BLaER1 (cell line): ENCODE results near the gene CPNE1.
A peak's percentile ranks its signal among the peaks of the same experiment; 100 is the strongest.

ENCODE experiments used
- H3K27ac ChIP-seq: shearing (Covaris generic); formaldehyde crosslinking; 2 replicates; pipeline ENCODE4 v1.8.1; 2022
- H3K27me3 ChIP-seq: shearing (Covaris generic); formaldehyde crosslinking; 2 replicates; pipeline ENCODE4 v1.8.1; 2022
- H3K36me3 ChIP-seq: shearing (Covaris generic); formaldehyde crosslinking; 2 replicates; pipeline ENCODE4 v1.8.1; 2022
- H3K4me1 ChIP-seq: shearing (Covaris generic); formaldehyde crosslinking; 2 replicates; pipeline ENCODE4 v1.8.1; 2022
- H3K4me2 ChIP-seq: shearing (Covaris generic); formaldehyde crosslinking; 2 replicates; pipeline ENCODE4 v1.8.1; 2022
- H3K4me3 ChIP-seq: shearing (Covaris generic); formaldehyde crosslinking; 2 replicates; pipeline ENCODE4 v1.8.1; 2022
- H3K9ac ChIP-seq: shearing (Covaris generic); formaldehyde crosslinking; 2 replicates; pipeline ENCODE4 v1.8.1; 2022
- H3K9me3 ChIP-seq: shearing (Covaris generic); formaldehyde crosslinking; 2 replicates; pipeline ENCODE4 v1.8.1; 2022
- H4K20me1 ChIP-seq: shearing (Covaris generic); formaldehyde crosslinking; 2 replicates; pipeline ENCODE4 v1.8.1; 2022
- Cebpa-rat ChIP-seq: shearing (Covaris generic); IDR thresholded peaks from 2 replicates; pipeline ENCODE4 v1.8.1; 2022

CPNE1 gene

DNA sequence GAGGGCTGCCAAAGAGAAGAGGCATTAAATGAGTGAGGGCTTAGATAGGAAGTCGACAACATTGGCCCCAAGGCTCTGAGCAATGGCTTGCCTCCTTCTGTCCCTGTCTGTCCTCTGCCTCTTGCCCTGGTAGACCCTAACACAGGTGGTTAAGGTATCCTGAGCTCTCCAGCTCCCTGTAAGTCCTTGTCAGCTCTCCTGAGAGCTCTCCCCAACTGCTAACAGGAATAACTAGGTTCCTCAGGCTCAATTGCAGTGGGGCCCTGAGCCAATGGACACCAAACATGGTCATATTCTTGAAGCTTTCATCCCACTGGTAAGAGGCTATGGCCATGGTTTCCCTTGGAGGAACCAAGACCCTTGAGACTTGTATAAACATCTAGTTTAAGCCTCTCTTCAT is 5.0 kb upstream of the CPNE1 start:
- Histone ChIP-seq H4K20me1 (no peaks in the 10 kb centered on the region), H3K9ac (no peak overlapping the region), H3K4me2 (no peak overlapping the region), H3K36me3 (peaks cover 74% of the 10 kb centered on the region), H3K4me1 (peaks cover 18% of the 10 kb centered on the region), H3K27me3 (no peaks in the 10 kb centered on the region), H3K4me3 (no peak overlapping the region), H3K27ac (no peak overlapping the region), H3K9me3 (no peaks in the 10 kb centered on the region)
- no peak for TF ChIP-seq Cebpa-rat

GRCh38 chr20:35669221-35669620 is 4.5 kb upstream of the CPNE1 start:
- peaks cover 69% of the 10 kb centered on the region for H3K36me3 ChIP-seq

GRCh38 chr20:35665949-35666288 is 1.2 kb upstream of the CPNE1 start:
- no peak overlapping the region for H3K4me2 ChIP-seq
- no peaks in the 10 kb centered on the region for H3K27me3 ChIP-seq
- no peak overlapping the region for H3K4me3 ChIP-seq
- H3K36me3 ChIP-seq: peaks cover 36% of the 10 kb centered on the region
- TF ChIP-seq Cebpa-rat: no peak
- no peak overlapping the region for H3K9ac ChIP-seq
- H3K9me3 ChIP-seq: no peaks in the 10 kb centered on the region
- peaks cover 30% of the 10 kb centered on the region for H3K4me1 ChIP-seq
- no peak overlapping the region for H3K27ac ChIP-seq
- peaks cover 36% of the 10 kb centered on the region for H4K20me1 ChIP-seq

More at GRCh38 chr20:35669221-35669620, 4.5 kb upstream of the CPNE1 start:
- no peak overlapping the region for H3K27ac ChIP-seq
- no peaks in the 10 kb centered on the region for H3K27me3 ChIP-seq
- no peak overlapping the region for H3K4me3 ChIP-seq
- peaks cover 3% of the 10 kb centered on the region; the same call in 1 of the 2 replicates for H4K20me1 ChIP-seq
- no peak for TF ChIP-seq Cebpa-rat
- H3K9ac ChIP-seq: no peak overlapping the region
- H3K9me3 ChIP-seq: no peaks in the 10 kb centered on the region
- H3K4me2 ChIP-seq: no peak overlapping the region
- H3K4me1 ChIP-seq: peaks cover 17% of the 10 kb centered on the region

DNA sequence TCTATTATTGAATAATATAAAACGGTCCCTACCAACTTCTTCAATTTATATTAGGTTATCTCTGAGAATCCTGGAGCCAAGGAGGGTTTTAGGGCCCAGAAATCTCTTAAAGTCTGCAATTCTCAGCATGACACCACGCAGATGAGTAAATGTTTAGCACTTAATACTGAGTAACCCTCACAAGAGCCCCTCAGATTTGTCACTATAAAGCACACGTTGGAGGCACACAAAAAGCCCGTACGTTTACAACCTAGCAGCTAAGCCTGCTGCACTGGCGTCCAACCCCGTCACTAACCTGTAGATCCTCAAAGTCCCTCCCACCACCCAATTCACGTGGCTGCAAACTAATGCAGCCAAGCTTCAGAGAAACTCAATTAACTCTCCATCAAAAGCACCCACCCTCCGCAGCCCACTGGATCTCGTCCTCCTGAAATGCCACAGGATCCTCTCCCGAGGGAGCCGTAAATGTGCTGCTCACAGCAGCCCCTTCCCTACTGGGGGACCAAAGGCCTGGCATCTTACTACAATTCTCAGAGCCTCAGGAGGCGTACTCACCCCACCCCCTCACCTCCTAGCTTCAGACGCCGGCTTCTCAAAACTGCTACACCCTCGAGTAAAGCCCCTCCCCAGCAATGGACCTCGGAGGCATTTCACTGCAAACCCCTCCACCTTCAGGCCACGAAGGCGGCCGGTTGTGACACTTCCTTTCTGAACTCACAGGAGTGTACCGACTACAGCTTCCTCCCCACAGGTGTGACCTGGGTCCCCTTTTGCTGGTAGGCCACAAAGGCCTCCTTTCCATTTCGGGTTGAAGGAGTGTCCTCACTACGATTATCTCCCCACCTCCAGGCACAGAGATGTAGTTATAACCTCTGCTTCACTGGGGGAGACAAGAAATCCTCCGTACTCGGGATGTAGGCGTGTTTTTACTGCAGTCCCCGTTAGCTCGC is 909 bp downstream of the CPNE1 start:
- Histone ChIP-seq H4K20me1 (peaks cover 57% of the 10 kb centered on the region), H3K4me2 (peak overlapping the region; percentile 95), H3K4me1 (peaks cover 43% of the 10 kb centered on the region), H3K36me3 (peaks cover 22% of the 10 kb centered on the region; the same call in 1 of the 2 replicates), H3K27me3 (no peaks in the 10 kb centered on the region), H3K9ac (peak overlapping the region; percentile 98), H3K4me3 (peak overlapping the region; percentile 76), H3K9me3 (no peaks in the 10 kb centered on the region; the same call in 1 of the 2 replicates), H3K27ac (peak overlapping the region; percentile 99)
- TF ChIP-seq Cebpa-rat: no peak

DNA sequence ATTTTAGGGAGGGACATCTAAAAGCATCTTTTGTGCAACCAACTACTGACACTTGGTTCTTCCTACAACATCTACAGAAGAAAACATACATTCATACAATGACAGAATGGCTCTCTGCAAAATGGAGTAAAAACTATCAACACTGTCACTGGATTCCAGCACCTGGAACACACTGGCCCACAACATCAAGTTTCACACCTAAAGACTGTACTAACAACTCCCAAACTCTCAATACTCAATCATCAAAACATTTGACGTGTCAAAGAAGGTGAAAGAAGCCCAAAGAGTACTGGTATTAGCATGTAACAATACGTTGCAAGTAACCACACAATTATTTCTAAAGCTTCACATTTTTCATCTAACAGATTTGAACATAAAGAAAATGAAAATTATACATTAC is 2.1 kb downstream of the CPNE1 start:
- H3K4me1 ChIP-seq: peaks cover 47% of the 10 kb centered on the region

DNA sequence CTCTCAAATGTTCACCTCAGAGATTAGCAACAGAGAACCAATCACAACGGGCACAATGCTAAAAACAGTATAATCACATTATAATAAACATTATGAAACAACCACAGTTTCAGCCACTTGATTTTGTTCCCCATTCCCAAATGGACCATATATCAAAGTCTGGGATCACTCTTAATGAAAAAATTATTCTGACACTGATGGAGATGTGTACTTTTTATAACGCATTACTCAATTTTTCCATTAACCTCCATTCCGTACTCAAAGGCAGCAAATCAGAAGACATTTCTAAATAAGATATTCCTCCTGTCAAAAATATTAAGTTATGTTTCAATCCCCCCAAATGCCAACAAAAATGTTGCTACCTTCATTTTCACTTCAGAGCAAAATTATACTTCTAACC is 2.8 kb downstream of the CPNE1 start:
- peaks cover 76% of the 10 kb centered on the region for H4K20me1 ChIP-seq
- peaks cover 53% of the 10 kb centered on the region for H3K4me1 ChIP-seq
- no peaks in the 10 kb centered on the region for H3K27me3 ChIP-seq
- no peak for TF ChIP-seq Cebpa-rat
- H3K4me3 ChIP-seq: peak overlapping the region; percentile 76; the same call in 1 of the 2 replicates
- H3K4me2 ChIP-seq: peak overlapping the region; percentile 95
- H3K9ac ChIP-seq: no peak overlapping the region
- H3K36me3 ChIP-seq: peaks cover 24% of the 10 kb centered on the region
- H3K9me3 ChIP-seq: no peaks in the 10 kb centered on the region; the same call in 1 of the 2 replicates
- H3K27ac ChIP-seq: no peak overlapping the region

More for the DNA sequence above, 2.1 kb downstream of the CPNE1 start:
- Histone ChIP-seq H4K20me1 (peaks cover 69% of the 10 kb centered on the region), H3K4me2 (peak overlapping the region; percentile 95), H3K4me3 (peak overlapping the region; percentile 76), H3K27me3 (no peaks in the 10 kb centered on the region), H3K27ac (no peak overlapping the region), H3K9ac (peak overlapping the region; percentile 22; the same call in 1 of the 2 replicates), H3K36me3 (peaks cover 22% of the 10 kb centered on the region; the same call in 1 of the 2 replicates), H3K9me3 (no peaks in the 10 kb centered on the region; the same call in 1 of the 2 replicates)
- TF ChIP-seq Cebpa-rat: no peak

DNA sequence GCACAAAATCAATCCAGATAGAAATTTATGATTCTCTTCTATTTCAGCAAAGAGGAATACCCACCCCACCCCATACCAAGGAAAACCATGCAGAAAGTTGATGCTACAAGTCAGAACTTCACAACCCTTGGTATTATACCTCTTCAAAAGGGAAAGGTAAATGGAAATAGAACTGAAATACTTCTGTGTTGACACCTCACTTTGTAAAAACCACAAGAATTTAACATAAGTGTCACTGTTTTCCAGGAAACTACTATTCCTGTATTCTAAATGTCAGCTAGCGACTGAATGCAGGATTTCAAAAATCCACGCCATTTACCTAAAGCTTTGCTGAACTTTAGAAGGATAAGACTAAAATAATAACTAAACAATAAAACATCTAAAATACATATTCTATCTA is 3.6 kb downstream of the CPNE1 start:
- Histone ChIP-seq H3K27ac (no peak overlapping the region), H3K4me1 (peaks cover 53% of the 10 kb centered on the region), H3K4me3 (no peak overlapping the region), H3K36me3 (peaks cover 33% of the 10 kb centered on the region), H3K4me2 (peak overlapping the region; percentile 95), H3K9me3 (no peaks in the 10 kb centered on the region; the same call in 1 of the 2 replicates), H4K20me1 (peaks cover 84% of the 10 kb centered on the region), H3K9ac (no peak overlapping the region), H3K27me3 (no peaks in the 10 kb centered on the region)
- TF ChIP-seq Cebpa-rat: no peak

DNA sequence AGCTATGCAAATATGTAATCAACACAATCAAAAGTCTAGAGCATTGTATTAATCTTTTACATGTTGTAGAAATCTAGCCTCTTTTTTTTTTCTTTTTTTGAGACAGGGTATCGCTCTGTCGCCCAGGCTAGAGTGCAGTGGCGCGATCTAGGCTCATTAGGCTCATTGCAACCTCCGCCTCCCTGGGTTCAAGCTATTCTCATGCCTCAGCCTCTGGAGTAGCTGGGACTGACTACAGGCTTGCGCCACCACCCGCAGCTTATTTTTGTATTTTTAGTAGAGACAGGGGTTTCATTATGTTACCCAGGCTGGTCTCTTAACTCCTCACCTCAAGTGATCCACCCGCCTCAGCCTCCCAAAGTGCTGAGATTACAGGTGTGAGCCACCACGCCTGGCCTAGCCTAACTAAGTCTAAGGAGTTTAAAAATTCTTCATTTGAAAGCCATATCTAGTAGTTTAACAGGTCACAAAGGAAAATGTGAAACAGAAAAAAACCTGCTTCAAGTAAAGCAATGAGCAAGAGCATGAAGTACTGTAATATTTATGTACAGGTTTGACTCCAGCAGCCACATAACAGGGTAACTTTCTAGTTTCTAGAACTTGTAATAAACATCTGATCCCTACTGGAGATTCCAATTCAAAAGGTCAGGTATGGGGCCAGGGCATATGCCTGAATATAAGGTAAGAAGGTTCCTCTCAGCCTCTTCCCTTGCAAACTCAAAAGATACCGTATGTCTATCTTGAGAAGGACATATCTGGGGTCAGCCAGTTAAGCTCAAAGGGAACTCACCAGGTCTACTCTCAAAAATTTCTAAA is 4.4 kb downstream of the CPNE1 start:
- H3K4me2 ChIP-seq: peak overlapping the region; percentile 95
- H4K20me1 ChIP-seq: peaks cover 91% of the 10 kb centered on the region
- peaks cover 53% of the 10 kb centered on the region for H3K4me1 ChIP-seq
- H3K27ac ChIP-seq: no peak overlapping the region
- no peak overlapping the region for H3K4me3 ChIP-seq
- peaks cover 39% of the 10 kb centered on the region for H3K36me3 ChIP-seq
- no peaks in the 10 kb centered on the region; the same call in 1 of the 2 replicates for H3K9me3 ChIP-seq
- H3K9ac ChIP-seq: no peak overlapping the region
- H3K27me3 ChIP-seq: no peaks in the 10 kb centered on the region
- TF ChIP-seq Cebpa-rat: no peak

- Histone ChIP-seq H3K27me3 (no peaks in the 10 kb centered on the region), H3K36me3 (peaks cover 69% of the 10 kb centered on the region), H3K4me3 (no peak overlapping the region), H3K9ac (no peak overlapping the region), H3K9me3 (no peaks in the 10 kb centered on the region; the same call in 1 of the 2 replicates), H3K4me2 (no peak overlapping the region), H3K27ac (no peak overlapping the region), H3K4me1 (peaks cover 36% of the 10 kb centered on the region), H4K20me1 (peaks cover 100% of the 10 kb centered on the region)
- TF ChIP-seq Cebpa-rat: no peak
Observed at GRCh38 chr20:35657271-35657670, 7.4 kb downstream of the CPNE1 start.
